NCI-H146 (cell line): ENCODE measurements around the gene ABCG8.
"Not testable (repeated sequence)": the region's sequence is repeated elsewhere in the genome, so short reads cannot be mapped to it uniquely, and the experiment has no call there.

Experiments used
- DNase-seq: peaks from one replicate; lab custom pipeline; 2025; lab: John Stamatoyannopoulos, UW

ABCG8 gene

DNA sequence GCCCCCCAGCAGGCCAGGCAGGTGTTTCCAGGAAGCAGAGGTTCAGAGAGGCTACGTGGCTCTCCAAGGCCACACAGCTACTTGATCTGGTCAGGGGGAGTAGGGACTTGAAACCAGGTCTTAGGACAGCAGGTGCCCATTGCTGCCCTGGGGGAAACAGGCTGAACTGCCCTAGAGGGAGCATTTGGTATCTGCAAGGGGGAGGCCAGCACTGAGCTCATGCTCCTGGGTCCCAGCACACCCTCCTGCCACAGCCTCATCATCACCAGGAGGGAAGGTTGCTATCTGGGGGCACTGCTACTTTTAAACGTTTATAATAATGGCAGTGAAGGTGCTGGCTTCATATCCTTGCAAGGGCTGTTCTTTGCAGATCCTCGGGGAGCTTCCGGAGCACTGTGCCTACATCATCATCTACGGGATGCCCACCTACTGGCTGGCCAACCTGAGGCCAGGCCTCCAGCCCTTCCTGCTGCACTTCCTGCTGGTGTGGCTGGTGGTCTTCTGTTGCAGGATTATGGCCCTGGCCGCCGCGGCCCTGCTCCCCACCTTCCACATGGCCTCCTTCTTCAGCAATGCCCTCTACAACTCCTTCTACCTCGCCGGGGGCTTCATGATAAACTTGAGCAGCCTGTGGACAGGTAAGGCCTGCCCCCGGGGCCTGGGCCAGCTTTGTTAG is 36.1 kb downstream of the ABCG8 start:
- DNase-seq: no peak

DNA sequence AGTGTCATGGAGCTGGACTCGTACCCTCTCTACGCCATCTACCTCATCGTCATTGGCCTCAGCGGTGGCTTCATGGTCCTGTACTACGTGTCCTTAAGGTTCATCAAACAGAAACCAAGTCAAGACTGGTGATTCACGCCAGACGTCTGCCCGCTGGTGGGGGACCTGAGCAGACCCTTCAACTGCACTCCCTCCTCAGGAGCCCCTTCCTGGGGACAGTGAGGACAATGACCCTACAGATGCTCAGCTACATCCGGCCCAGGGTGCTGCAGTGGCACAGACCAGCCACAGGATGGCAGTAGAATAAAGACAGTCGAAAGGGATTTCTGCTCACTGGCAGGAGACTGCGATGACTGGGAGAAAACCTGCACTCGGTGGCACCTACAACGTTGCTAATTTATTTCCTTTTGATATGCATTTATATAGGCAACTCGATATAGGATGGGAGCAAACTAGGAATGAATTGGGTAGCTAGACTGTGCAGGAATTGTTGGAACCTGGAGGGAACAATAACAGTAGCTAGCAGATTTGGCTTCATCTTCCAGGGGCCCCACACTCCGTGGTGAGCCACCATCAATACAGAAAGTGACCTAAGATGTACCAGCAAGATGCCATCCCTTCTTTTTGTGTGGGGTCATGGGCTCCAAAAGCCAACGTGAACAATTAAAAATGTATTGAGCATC is 39.2 kb downstream of the ABCG8 start:
- peak; percentile 79 for DNase-seq

DNA sequence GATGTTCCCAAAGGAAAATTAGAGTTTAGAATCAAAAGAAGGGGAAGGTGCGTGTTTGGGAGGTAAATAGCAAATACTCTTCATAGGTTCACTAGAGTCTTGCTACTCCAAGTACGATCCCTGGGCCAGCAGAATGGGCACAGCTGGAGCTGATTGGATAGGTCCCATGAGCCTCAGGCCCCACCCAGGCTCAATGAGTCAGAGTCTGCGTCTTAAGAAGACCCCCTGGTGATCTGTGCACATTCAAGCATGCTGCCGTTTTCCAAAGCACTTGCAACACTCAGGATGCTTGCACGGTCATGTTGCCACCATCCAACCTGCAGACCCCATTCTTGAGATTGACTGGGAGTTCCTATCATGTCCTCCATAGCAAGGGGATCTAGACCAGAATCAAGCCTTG is 40.5 kb downstream of the ABCG8 start:
- DNase-seq: no peak

DNA sequence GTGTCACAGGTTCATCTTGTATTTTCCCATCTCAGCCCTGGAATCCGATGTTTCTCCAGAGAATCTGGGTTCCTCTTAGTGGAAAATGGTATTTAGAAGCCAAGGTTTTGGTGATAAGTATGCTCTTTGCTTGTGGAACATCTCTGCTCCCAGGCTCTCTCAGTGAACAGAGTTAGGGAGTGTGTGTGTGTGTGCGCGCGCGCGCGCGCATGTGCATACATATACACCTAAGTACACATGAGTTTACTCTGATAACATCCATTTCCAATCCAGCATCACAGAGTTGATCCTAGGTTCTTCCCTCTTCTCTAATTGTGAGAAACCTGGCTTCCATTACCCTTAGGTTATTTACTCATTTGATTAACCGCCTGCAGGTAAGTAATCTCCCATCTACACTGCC is 41.7 kb downstream of the ABCG8 start:
- DNase-seq: peak; percentile 61

DNA sequence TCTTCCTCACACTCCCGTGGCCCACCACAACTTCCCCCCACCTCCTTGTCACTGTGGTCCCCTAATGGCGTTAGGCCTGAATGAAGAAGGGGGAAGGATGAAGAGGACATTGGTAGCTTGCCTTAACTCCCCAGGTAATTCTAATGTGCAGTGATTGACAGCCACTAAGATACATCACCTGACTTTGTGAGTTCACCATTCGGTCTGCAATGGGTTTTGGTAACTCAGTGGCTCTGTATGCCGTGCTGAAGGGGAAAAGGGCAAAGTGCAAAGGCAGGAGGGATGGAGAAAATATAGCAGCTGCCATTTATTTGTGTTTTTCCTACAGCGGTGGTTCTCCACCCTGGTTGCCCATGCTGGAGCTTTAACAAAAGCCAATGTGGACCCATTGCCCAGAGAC is 42.2 kb downstream of the ABCG8 start:
- no peak for DNase-seq

DNA sequence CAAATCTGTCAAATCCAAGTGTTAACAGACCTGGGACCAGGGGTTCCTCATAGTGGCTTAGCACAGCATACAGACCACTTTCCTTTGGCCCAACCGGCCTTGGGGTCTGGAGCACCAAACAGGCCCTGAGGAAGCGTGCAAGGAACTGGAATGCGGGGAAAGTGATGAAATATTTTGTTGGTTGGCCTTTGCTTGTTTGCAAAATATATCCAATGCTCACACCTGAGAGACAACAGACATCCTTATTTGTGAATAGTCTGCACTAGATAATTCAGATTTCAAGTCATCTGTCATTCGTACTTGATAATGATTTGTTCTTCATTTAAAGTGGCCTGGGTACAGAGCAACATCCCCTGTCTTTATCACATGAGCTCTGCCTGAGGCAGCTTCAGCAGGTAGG is 43.5 kb downstream of the ABCG8 start:
- no peak for DNase-seq

DNA sequence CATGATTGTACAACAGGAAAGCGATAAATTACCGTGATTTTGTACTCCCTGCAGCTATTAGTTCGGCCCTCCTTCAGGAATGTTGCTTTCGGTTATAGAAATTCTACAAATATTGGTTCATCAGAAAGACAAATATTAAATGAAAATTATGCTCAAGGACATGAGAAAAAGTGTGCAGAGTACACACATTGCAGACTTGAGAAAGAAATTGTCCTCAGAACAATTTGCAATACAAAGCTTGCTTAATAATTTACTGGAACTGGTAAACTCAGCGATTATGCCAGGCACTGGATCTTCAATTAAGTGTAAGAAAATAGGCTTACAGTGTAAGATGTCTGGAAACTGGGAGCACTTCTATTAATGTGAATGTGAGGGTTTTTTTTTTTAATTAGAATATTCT is 45.9 kb downstream of the ABCG8 start:
- no peak for DNase-seq

DNA sequence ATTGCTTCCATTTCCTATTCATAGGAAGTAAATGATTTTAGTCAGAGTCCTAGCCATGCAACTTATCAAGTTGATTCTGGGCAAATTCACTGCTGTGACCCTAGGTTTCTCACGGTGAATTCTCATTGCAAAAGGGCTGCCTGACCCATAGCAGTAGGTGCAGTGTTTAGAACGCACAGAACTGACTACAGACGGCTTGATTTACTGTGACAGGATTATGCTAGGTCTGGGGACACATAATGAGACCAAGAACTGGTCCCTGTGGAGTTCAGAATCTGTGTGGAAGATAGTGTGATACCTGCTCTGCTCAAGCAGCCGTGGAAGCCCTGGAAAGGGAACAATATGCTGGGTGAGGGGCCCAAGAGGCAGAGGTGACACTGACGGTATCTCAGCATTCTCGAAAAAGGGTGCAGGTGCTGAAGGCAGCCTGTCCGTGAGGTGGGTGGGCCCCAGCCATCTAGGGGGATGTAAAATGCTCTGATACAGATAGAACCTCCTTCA is 46.4 kb downstream of the ABCG8 start:
- DNase-seq: no peak

DNA sequence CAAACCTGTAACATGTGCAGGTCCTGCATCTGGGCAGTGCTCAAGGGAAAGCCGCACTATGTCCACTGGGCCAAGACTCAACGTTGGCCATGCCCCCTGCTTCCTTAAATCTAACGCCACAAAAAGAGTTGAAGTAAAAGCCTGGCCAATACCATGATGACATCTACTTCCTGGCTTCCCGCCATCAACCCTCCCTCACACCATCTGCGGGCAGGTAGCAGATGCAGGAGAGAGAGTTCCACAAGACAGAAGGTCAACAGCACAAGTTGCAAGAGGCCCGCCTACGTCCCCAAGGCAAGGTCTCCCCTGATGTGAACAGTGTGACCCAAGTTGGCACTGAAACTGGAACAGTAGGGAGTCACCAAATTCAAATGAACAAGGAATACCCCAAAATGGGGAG is 48.4 kb downstream of the ABCG8 start:
- no peak for DNase-seq

DNA sequence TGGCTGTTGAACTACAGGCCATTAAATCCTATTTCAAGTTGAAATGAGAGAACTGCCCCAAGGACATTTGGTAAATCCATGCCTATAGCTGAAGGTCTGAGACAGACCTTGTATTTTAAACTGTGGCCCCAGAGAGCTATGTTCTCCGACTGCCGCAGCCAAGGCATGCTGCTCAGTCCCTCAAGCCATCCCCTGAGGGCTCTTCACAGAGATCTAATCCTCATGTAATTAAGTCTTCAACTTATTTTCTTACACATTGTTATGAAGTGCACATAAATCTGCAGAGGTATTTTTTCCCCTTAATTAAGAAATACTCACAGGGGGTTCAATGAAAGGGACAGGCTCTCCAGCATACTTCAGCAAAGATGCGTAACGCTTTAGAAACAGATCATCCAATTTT is 50.6 kb downstream of the ABCG8 start:
- no peak for DNase-seq

DNA sequence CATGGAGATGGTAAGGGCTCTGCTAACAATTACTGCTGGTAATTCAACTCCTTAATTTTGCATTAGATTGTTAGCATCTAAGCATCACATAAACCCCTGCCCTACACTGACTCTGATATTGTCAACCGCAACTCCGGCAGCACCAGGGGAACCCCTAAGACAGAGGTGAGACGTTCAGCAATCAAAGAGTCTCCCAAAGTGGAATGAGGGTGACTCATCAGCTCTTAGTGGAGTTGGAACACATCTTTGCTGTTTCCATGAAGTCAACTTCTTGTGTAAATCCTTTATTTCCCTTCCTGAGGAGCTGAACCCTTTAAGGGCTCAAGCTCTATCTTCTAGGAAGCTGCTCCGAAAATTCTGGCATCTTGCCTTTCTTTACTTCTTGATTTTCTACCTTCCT is 52.1 kb downstream of the ABCG8 start:
- DNase-seq: no peak

DNA sequence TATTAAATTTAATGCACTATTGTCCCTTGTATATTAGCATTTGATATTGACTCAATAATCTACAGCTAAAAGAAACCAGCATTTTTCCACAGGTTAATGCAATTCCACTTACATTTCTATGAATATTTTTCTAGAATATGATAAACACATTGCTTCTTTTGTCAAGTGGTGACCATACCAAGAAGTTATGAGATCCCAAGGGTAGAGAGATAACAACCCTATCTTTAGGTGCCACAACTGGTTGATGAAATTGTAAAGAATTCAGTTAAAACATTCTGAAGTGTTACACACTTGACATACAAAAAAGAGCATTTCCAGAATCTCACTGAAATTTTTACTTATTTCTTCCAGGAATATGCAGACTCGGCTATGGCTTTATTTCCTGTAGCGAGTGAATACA is 56.0 kb downstream of the ABCG8 start:
- DNase-seq: no peak

DNA sequence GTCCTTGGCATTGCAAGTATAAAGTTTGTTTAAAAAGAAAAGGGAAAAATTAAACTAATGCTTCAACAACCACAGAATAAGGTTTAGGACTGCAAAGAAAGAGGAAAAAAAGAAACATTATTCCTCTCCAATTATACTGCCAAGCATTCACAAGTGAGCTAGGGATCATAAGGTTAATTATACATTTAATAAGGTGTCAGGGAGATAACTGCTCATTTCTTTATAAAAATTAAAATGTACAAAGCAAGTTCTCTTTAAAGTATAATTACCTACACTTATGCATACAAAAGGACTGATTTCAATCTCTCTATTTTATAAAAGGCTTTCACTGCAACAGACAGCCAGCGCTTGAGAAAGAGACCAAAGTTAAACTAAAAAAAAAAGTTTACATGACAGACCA is 58.1 kb downstream of the ABCG8 start:
- DNase-seq: peak; percentile 67

DNA sequence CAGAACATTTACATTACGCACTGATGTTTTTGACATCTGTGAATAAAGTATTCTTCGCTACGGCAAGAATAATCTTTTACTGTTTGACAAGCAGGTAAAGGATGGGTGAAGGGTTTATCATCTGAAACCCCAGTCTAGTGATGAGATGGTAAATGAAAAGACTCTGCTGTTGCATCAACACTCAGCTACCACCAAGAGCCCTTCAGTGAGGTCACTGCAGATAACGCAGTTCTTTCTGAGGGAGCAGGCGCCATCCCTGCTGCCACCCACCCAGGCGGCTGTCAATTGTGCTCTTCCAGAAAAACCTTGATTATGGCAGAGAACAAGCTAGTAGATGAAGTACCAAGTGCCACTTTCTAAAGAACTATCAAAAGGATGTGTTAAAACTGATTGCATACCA is 58.7 kb downstream of the ABCG8 start:
- DNase-seq: peak; percentile 82

DNA sequence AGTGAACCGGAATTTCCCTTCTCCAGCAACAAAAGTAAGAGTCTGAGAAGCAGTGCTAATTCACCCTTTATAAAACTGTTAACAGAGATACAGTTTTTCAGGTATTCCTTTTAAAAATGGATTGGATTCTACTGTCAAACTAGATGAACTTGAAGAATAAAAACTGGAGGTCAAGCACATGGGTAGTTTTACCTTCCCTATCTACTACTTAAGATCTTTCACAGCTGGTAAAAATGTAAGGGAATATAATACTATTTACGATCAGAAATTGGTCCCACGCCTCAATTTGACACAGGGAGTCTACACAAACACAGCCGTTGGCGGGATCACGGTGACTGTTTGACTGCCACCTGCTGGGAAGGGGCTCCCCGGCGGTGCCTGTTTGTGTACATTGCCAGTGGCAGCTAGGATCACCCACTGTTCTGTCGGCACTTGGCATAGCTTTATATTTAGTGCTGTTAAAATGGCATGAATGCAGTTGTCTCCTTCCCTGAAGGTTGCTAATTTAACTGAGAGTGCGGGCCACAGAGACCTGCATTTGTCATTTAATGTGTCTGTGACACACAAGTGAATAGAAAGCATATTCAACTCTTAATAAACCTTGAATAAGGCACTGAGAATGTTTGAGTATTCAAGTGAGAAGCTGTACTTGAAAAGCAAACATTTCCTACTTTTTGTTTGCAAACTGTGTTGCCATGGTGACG is 59.5 kb downstream of the ABCG8 start:
- peak; percentile 99 for DNase-seq

DNA sequence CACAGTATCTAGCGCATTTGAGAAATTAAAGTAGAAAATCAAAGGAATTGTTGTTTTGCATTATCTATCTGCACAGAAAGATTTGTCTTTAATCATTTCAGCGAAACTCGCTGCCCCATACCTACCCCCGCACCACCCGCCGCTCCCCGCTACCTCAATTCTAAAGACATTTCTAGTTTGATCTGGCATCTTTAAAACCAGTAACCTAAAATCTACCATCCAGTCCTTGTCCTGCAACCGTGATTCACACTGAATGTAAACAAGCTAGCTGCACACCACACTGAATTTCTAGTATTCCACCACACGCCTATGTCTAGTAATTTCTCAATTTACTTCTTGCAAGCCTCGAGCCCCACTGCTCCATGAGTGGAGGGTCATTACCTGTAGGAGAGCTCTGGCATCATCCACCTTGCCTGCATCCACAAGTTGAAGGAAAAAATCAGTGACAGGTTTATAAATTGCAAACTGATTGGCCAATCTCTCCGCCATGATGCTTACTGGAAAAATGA is 60.1 kb downstream of the ABCG8 start:
- DNase-seq: peak; percentile 62

DNA sequence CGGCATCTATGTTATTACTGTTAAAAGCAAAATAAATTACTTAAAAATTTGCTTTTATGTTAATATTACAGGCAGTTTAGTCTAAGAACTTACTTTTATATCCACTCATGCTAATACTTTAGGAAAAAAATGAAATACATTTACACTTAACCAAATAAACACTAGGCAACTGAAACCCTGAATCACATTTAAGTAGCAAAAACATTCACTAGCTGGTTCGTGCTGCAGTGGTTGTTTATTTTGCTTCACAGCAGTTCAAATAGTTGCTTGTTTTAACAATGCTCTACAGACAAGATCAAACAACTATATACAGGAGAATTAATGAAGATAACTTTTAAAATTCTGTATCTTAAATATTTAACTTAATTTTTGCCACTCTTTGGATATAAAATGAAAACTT is 60.8 kb downstream of the ABCG8 start:
- no peak for DNase-seq

DNA sequence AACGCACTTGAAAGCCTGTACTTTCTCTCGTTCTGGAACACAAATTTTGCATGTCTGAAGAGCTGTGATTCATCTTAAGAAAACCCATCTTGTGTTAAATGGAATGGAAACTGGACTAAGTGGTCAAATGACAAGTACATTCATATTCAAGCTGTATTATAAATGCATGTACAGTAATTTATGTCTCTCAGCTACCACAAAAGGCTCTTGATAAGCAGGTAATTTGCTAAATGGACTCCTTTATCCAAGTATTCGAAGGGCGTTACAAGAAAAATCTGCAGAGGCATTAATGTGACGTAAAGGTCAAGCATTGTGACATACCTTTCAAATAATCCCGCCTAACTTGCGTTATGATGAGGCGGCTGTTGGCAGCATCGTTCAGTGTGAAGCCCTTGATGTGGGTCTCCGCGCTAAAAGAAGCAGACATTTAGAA is 66.6 kb downstream of the ABCG8 start:
- DNase-seq: peak; percentile 20

DNA sequence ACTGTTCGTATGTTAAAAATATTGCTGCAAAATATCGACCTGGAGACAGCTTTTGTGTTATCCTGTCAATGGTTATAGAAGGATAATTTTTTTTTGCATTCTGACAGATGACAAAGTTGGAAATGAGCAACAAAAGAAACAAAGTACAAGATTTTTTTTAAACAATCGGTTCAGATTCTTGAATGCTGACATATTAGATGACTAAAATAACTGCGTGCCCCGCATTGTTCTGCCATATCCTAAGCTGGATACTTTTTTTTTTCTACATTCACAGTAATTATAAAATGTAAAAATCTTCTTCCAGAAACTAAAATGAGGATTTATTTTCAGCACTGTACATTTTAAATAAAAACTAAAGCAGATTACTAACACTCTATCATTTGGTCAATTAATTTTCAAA is 67.1 kb downstream of the ABCG8 start:
- no peak for DNase-seq

DNA sequence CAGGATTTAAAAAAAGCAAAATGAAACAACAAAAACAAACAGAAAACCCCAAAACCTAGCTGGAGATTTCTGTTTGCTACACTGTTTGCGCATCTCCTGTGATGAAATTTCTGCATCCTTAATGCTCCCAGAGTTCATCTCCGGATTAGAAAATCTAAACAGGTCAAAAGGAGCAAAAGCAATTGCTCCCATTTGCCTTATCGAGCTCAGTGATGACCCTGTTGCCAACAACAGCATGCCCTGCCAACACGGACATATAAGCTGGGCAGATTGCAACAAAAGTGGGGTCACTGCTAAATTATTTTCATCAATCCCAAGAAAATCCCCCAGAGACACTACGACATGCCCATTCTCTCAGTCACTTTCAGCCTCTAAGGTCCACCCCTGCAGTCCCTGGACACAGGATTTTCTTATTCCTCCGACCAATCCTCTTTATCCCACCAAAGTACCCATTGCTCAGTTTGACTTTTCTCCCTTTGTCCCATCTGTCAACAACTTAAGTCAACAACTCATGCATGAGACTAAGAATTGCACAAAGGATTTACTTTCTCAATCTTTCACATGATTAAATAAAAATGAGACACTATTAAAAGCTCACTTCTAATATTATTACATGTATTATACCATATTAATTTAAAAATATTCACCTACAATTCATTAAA is 67.8 kb downstream of the ABCG8 start:
- no peak for DNase-seq

DNA sequence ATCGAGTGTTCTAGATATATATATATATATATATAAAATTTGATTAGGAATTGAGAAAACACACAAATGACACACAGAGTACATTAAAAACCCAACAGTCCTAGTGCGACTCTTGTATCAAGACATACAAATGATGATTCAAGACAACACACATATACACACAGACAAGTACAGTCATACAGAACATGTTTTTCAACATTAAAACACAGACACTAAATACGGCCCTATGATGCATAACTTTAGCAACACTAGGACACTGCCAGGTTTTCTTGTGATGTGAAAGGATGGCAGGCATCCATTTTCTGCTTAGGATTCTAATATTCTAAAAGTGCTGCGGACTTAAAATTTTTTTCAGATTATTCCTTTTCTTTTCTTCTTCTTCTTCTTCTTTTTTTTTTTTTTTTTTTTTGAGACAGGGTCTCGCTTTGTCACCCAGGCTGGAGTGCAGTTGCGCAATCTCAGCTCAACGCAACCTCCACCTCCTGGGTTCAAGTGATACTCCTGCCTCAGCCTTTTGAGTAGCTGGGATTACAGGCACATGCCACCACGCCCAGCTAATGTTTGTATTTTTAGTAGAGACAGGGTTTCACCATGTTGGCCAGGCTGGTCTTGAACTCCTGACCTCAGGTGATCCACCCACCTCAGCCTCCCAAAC is 72.5 kb downstream of the ABCG8 start:
- DNase-seq: not testable (repeated sequence)

DNA sequence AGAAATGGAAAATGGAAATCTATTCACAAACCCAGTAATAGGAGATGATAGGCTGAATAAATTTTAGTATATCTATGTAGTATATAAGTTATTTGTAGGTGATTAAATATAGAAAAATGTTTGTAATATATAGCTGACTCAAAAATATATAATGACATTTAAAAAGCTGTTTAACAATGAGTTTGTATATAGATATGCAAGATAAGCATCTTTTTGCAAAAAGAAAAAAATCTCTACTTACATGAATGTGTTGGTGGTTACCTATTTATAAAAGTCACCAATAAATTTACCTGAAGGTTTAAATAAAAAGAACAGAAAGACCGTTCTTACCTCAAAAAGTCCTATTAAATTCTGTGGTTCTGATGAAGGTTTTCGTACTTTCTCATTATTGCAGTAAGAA is 85.7 kb downstream of the ABCG8 start:
- DNase-seq: no peak
